Measurements from ENCODE around the gene DYRK1A. TPM values are rescaled to one million over a fixed set of nuclear protein-coding genes. Genes with fewer than 3 reads are reported as not detected.

The DYRK1A gene
- total RNA-seq, 1 experiment from 2014 or later = 48.7 TPM

- Histone ChIP-seq H3K4me2 (ENCODE audit: low read length) (no peak overlapping the region), H4K20me1 (ENCODE audit: low read length) (no peaks in the 10 kb centered on the region), H3K9me3 (ENCODE audit: low read length) (no peaks in the 10 kb centered on the region), H3K27me3 (ENCODE audit: low read length) (no peaks in the 10 kb centered on the region), H3K27ac (ENCODE audit: low read length) (peak overlapping the region; percentile 95), H3K36me3 (ENCODE audit: low read depth, low read length) (no peaks in the 10 kb centered on the region; the same call in 1 of the 2 replicates), H3K79me2 (ENCODE audit: low read length) (no peaks in the 10 kb centered on the region), H3K4me1 (ENCODE audit: insufficient read depth, low read length) (peaks cover 44% of the 10 kb centered on the region), H2AFZ (ENCODE audit: low read length) (no peak overlapping the region), H3F3A (ENCODE audit: low read length, unreplicated experiment) (peaks cover 23% of the 10 kb centered on the region), H3K4me3 (ENCODE audit: low read length) (no peak overlapping the region; the same call in 1 of the 2 replicates), H3K9ac (ENCODE audit: low read length) (peak overlapping the region; percentile 49), H3K9me2 (replicated peaks; ENCODE audit: low read length) (no peaks in the 10 kb centered on the region)
- DNase-seq (no peak), ATAC-seq (no peak)
- BruUV-seq (replicated peaks) = no TSS peak
- CTCF ChIA-PET = no interaction called here
- TF ChIP-seq EZH2 (IDR thresholded peaks at IDR 0.05; ENCODE audit: low read length, unreplicated experiment) (no peak), EZH2phosphoT487 (IDR thresholded peaks at IDR 0.05; ENCODE audit: borderline replicate concordance, low read length) (no peak), CTCF (conservative IDR thresholded peaks at IDR 0.05; ENCODE audit: low read depth, low read length) (no peak)
- intact Hi-C loops (cut with micrococcal nuclease) = no loop called here
- POLR2A ChIA-PET (ENCODE audit: unreplicated experiment) = no interaction called here
Measured at GRCh38 chr21:37337831-37338230, 28.7 kb upstream of the DYRK1A start.

DNA sequence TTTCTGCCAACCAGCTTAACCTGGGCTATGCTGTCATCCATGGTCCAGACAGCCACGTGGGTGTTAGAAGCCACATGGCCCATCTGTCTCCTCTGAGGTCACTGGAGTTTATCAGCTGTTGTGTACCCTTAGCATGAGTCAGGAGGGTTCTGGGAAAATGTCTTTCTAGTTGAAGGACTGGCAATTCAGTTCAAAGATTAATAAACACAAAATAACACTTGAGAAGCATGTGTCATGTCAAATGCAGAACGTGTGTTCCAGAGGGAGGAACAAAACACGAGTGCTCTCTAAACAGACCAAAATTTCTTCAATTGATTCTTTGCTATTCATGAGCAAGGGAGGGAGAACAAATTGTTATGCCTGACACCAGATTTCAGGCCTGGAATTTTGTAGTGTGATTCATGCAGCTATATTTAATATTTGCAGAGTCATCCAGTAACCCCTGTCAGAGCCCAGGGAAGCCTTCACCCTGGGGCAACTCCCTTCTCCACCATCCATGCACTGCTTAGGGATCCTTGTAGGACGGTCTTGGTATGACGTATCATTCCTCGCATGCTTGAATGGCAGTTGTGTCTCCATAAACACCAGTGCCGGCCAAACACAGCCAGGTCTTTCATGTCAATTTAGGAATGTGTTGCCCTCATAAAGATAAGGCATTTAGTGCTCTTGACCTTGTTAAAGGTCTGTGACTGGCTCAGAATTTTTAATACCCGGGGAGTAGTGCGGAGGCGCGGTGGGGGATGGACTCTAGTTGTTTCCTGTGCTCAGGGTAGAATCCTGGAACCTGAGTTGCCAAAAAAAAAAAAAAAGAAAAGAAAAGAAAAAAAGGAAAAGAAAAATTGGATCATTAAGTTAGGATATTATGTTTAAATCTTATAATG is 27.7 kb upstream of the DYRK1A start:
- CTCF ChIA-PET = interaction anchor here (0.5 to 0.6 kb wide), 2 partner anchors 10 to 483 kb away, joined by 3 to 4 read pairs; no protein-coding TSS in a partner anchor
- H3K9ac ChIP-seq (ENCODE audit: low read length) = peak overlapping the region; percentile 49
- peak overlapping the region; percentile 51 for H3K4me3 ChIP-seq (ENCODE audit: low read length)
- peak overlapping the region; percentile 63 for H2AFZ ChIP-seq (ENCODE audit: low read length)
- H3K9me2 ChIP-seq (replicated peaks; ENCODE audit: low read length) = no peaks in the 10 kb centered on the region
- no peaks in the 10 kb centered on the region for H3K27me3 ChIP-seq (ENCODE audit: low read length)
- H3K36me3 ChIP-seq (ENCODE audit: low read depth, low read length) = no peaks in the 10 kb centered on the region; the same call in 1 of the 2 replicates
- intact Hi-C loops (cut with micrococcal nuclease) = loop anchor here (1.0 kb wide), 2 partner anchors 30 to 72 kb away; partner anchors contain the start of gene VPS26C
- peaks cover 23% of the 10 kb centered on the region for H3F3A ChIP-seq (ENCODE audit: low read length, unreplicated experiment)
- no peaks in the 10 kb centered on the region for H3K9me3 ChIP-seq (ENCODE audit: low read length)
- TF ChIP-seq EZH2 (IDR thresholded peaks at IDR 0.05; ENCODE audit: low read length, unreplicated experiment) (no peak), EZH2phosphoT487 (IDR thresholded peaks at IDR 0.05; ENCODE audit: borderline replicate concordance, low read length) (no peak), CTCF (conservative IDR thresholded peaks at IDR 0.05; ENCODE audit: low read depth, low read length) (no peak)
- H3K4me1 ChIP-seq (ENCODE audit: insufficient read depth, low read length) = peaks cover 44% of the 10 kb centered on the region
- no peaks in the 10 kb centered on the region for H4K20me1 ChIP-seq (ENCODE audit: low read length)
- peak overlapping the region; percentile 66 for H3K4me2 ChIP-seq (ENCODE audit: low read length)
- no peaks in the 10 kb centered on the region for H3K79me2 ChIP-seq (ENCODE audit: low read length)
- H3K27ac ChIP-seq (ENCODE audit: low read length) = peak overlapping the region; percentile 95
- ATAC-seq = peak; percentile 95
- BruUV-seq (replicated peaks) = TSS peak; percentile 25
- POLR2A ChIA-PET (ENCODE audit: unreplicated experiment) = interaction anchor here (0.8 kb wide), 1 partner anchor 27 kb away, joined by 4 read pairs; the partner anchor contains the start of gene DYRK1A
- peak; percentile 97 for DNase-seq
